Measurements from ENCODE around the gene RELT.

Gene RELT

DNA sequence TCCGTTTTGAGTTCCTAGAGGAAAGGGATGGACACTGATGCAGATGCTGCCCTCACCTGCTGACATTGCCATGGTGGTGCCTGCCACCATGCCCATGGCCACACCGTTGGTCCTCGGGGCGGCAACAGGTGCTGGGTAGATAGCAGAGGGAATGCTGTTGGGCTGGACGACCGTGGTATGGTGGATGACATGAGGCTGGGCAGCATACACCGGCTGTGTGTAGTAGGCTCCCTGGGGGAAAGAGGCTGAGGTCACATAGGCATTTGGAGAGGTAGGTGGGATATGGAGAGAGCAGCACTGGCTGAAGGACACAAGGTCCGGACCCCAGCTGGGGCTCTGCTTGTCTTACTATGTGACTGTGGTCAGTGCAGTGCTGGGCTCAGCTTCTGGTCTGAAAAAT is 33.2 kb downstream of the RELT start:
- DNase-seq (ENCODE audit: low read depth), result no peak
- no peak overlapping the region for H3K4me3 ChIP-seq (ENCODE audit: control insufficient read depth, low read depth, low read length)
- TF ChIP-seq, protein P1, sequence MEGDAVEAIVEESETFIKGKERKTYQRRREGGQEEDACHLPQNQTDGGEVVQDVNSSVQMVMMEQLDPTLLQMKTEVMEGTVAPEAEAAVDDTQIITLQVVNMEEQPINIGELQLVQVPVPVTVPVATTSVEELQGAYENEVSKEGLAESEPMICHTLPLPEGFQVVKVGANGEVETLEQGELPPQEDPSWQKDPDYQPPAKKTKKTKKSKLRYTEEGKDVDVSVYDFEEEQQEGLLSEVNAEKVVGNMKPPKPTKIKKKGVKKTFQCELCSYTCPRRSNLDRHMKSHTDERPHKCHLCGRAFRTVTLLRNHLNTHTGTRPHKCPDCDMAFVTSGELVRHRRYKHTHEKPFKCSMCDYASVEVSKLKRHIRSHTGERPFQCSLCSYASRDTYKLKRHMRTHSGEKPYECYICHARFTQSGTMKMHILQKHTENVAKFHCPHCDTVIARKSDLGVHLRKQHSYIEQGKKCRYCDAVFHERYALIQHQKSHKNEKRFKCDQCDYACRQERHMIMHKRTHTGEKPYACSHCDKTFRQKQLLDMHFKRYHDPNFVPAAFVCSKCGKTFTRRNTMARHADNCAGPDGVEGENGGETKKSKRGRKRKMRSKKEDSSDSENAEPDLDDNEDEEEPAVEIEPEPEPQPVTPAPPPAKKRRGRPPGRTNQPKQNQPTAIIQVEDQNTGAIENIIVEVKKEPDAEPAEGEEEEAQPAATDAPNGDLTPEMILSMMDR (conservative IDR thresholded peaks at IDR 0.05; ENCODE audit: control insufficient read depth, insufficient read depth, low read depth, low read length), result no peak

DNA sequence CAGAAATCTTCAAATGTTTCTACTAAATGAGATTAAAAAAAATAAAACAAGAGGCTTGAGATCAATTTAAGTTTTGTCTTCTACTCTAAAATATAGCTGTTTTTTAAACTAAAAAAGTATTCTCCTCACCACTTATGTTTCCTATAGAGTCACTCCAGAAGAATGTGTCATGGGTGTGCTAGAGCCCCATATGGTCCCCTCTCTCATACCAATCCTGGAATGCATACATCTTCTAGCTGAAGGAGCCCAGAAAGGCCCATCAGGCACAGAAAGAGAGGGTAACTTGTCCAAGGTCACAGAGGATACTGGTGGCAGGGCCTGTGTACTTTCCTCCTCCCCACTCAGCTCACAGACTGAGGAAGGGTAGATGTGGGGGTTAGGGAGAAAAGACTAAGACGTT is 34.4 kb downstream of the RELT start:
- TF ChIP-seq, protein P1 (conservative IDR thresholded peaks at IDR 0.05; ENCODE audit: control insufficient read depth, insufficient read depth, low read depth, low read length), result no peak
- no peak overlapping the region for H3K4me3 ChIP-seq (ENCODE audit: control insufficient read depth, low read depth, low read length)
- no peak for DNase-seq (ENCODE audit: low read depth)

DNA sequence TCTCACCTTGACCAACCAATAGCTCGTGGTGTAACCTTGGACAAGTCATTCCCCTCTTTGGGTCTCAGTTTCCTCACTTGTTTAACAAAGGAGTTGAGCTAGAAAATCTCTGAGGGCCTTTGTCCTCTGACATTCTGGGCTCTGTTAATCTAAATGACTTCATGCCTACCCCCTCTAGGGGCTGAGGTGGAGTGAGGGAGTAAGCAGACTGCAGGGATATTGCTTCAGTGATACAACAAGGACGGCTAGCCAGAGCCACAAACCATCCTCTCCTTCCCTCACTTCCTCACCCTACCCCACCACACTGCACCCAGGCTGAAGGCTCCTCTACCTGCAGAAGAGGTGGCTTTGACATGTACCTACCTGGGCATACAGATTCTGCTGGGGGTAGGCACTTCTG is 34.8 kb downstream of the RELT start:
- DNase-seq (ENCODE audit: low read depth), result no peak
- H3K4me3 ChIP-seq (ENCODE audit: control insufficient read depth, low read depth, low read length), result no peak overlapping the region
- TF ChIP-seq, protein P1 (conservative IDR thresholded peaks at IDR 0.05; ENCODE audit: control insufficient read depth, insufficient read depth, low read depth, low read length), result no peak

DNA sequence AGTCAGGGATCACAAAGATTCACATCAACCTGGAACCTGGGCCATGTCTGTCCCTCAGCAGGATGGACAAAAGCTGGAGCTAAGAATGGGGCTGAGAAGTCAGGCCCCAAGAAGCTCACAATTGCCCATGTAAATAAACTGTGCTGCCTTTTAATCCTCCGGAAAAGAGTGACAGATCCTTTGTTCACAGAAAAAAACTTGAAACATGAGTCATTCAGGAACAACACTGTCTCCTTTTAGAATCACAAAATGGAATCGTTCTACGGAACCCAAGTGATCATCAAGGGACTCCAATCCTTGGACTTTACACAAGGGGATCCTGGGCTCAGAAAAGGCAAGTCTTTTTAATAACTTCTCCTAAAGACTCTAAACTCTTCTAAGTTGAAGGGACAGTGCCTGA is 36.1 kb downstream of the RELT start:
- H3K4me3 ChIP-seq (ENCODE audit: control insufficient read depth, low read depth, low read length), result no peak overlapping the region
- DNase-seq (ENCODE audit: low read depth), result no peak
- TF ChIP-seq, protein P1 (conservative IDR thresholded peaks at IDR 0.05; ENCODE audit: control insufficient read depth, insufficient read depth, low read depth, low read length), result no peak

DNA sequence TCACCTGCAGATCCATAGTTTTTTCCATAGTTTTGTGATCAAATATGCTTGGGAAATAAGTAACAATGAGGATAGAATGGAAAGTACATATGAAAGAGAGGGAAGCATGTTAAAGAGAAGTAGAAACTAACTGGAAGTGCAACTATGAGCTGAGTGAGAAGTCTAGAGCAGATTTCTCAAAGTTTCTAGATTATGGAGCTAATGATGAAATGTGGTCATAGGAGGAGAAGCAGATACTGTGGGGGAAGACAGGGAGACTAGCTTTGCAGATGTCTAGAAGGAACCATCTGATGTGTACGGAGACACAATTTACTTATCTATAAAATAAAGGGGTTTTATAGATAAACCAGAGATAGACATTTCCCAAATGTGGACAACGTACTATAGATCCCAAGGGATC is 37.1 kb downstream of the RELT start:
- no peak for DNase-seq (ENCODE audit: low read depth)
- H3K4me3 ChIP-seq (ENCODE audit: control insufficient read depth, low read depth, low read length), result no peak overlapping the region
- TF ChIP-seq, protein P1 (conservative IDR thresholded peaks at IDR 0.05; ENCODE audit: control insufficient read depth, insufficient read depth, low read depth, low read length), result no peak

DNA sequence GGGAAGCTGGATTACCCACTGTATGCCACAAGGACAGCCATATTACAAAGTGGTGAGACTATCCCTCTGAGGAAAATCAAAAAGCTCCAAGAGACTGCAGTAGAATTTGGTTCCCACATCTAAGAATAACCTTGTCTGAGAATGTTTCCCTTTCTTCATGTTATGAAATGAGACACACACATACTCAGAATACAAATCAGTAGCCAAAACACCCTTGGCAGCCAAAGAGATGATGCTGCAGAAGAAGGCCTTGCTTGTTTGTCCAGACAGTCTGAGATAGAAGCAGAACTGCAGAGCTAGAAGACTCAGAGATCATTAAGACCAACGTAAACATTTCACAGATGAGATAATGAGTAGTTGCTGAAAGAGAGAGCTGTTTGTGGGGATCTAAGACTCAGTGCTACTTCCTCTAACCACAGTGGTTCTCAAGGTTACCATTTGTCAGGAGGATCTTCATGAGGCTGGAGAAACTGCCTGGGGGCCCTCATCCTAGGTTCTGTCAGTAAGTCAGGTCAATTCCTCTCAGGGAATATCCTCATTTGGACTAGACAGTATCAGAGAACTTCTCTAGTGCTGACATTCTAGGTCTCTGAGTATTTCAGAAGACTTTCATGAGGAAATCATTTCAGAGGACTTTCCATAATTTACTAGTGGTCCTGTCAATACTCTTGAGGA is 38.9 kb downstream of the RELT start:
- TF ChIP-seq, protein P1 (conservative IDR thresholded peaks at IDR 0.05; ENCODE audit: control insufficient read depth, insufficient read depth, low read depth, low read length), result no peak
- no peak overlapping the region for H3K4me3 ChIP-seq (ENCODE audit: control insufficient read depth, low read depth, low read length)
- peak; percentile 80 for DNase-seq (ENCODE audit: low read depth)

Measured in fibroblast of mammary gland (primary cell).